B cell (primary cell): ENCODE data around the gene CPEB2. TPM values are rescaled to one million over a fixed set of nuclear protein-coding genes. Genes with fewer than 3 reads are reported as not detected.

ENCODE experiments used
- ATAC-seq: fragments of 200-7000 bp; cut with Tn5 transposase; one replicate; pipeline ENCODE4 v1.10.0; 2021; ENCODE audit warnings: low read depth, mild to moderate bottlenecking, moderate number of reproducible peaks, moderate library complexity
- CTCF ChIA-PET: fragments of 350-600 bp; sonication (Branson Sonifier 250); formaldehyde crosslinking; loops from one replicate; lab custom pipeline; 2021; ENCODE audit warnings: antibody characterized with exemption, inconsistent platforms; lab: Charles Lee
- POLR2A ChIA-PET: fragments of 350-600 bp; sonication (Branson Sonifier 250); formaldehyde crosslinking; loops from one replicate; lab custom pipeline; 2021; ENCODE audit warnings: antibody characterized with exemption; lab: Charles Lee
- DNase-seq: peaks from one replicate; pipeline ENCODE4 v3.0.0; 2013
- H2AFZ ChIP-seq: 2 replicates; pipeline ENCODE4 v1.6.1; 2012; ENCODE audit warnings: mild to moderate bottlenecking, low read depth, low read length; ENCODE audit not compliant: insufficient read depth, poor library complexity, severe bottlenecking
- H3K27ac ChIP-seq, 2 donors: 1 replicate in 1 of 2; 2 replicates in 1 of 2; pipeline ENCODE4 v1.5.1; 2012 to 2013; ENCODE audit warnings: low read length in 2 of 2, mild to moderate bottlenecking in 2 of 2, moderate library complexity in 1 of 2
- H3K27me3 ChIP-seq, 4 experiments: fragments of 200-600 bp in 1 of 4; sonication (generic) in 1 of 4; replicated peaks in 1 of 4; 1 replicate in 2 of 4; 2 replicates in 2 of 4; pipeline versions ENCODE4 v1.6.1 to v1.7.0; 2013 to 2016; ENCODE audit warnings: low read length in 3 of 4, mild to moderate bottlenecking in 2 of 4, mixed read lengths in 1 of 4, moderate library complexity in 1 of 4; ENCODE audit not compliant: insufficient read depth in 4 of 4, control insufficient read depth in 3 of 4; ENCODE audit errors: control extremely low read depth in 1 of 4
- H3K36me3 ChIP-seq, 2 experiments: replicated peaks in 1 of 2; 1 replicate in 1 of 2; 2 replicates in 1 of 2; pipeline versions ENCODE4 v1.6.1 to v1.7.1; 2013; ENCODE audit warnings: low read length in 1 of 2; ENCODE audit not compliant: insufficient read depth in 2 of 2, control insufficient read depth in 1 of 2; ENCODE audit errors: control extremely low read depth in 1 of 2, extremely low read depth in 1 of 2
- H3K4me1 ChIP-seq, 2 donors: fragments of 200-600 bp in 1 of 2; sonication (generic) in 1 of 2; 1 replicate in 1 of 2; 2 replicates in 1 of 2; pipeline versions ENCODE4 v1.5.1 to v1.6.1; 2013 to 2017; ENCODE audit warnings: low read length in 2 of 2; ENCODE audit not compliant: control insufficient read depth in 2 of 2, insufficient read depth in 2 of 2
- H3K4me2 ChIP-seq: replicated peaks from 2 replicates; pipeline ENCODE3; 2012; ENCODE audit warnings: mild to moderate bottlenecking, low read depth, low read length; ENCODE audit not compliant: poor library complexity, severe bottlenecking
- H3K4me3 ChIP-seq, 5 experiments: fragments of 200-600 bp in 1 of 5; sonication (generic) in 1 of 5; 1 replicate in 3 of 5; 2 replicates in 2 of 5; pipeline versions ENCODE4 v1.5.1 to v1.7.0; 2011 to 2016; ENCODE audit warnings: low read length in 4 of 5, mild to moderate bottlenecking in 4 of 5, low read depth in 2 of 5, control low read depth in 1 of 5, moderate library complexity in 1 of 5; ENCODE audit not compliant: insufficient read depth in 1 of 5; ENCODE audit errors: control extremely low read depth in 1 of 5, extremely low read depth in 1 of 5
- H3K79me2 ChIP-seq: fragments of 200-600 bp; sonication (generic); one replicate; pipeline ENCODE4 v1.6.0; 2016; ENCODE audit warnings: low read length; ENCODE audit not compliant: control insufficient read depth, insufficient read depth
- H3K9ac ChIP-seq: fragments of 200-600 bp; sonication (generic); 2 replicates; pipeline ENCODE4 v1.6.1; 2017; ENCODE audit warnings: mild to moderate bottlenecking, low read length, moderate library complexity
- H3K9me3 ChIP-seq, 3 donors: one replicate each; pipeline versions ENCODE4 v1.6.1 to v1.7.1; 2013; ENCODE audit warnings: low read length in 2 of 3; ENCODE audit not compliant: control insufficient read depth in 2 of 3, insufficient read depth in 1 of 3; ENCODE audit errors: control extremely low read depth in 1 of 3
- H4K20me1 ChIP-seq: 2 replicates; pipeline ENCODE4 v1.6.0; 2012; ENCODE audit warnings: mild to moderate bottlenecking, low read length; ENCODE audit not compliant: insufficient read depth, control insufficient read depth, poor library complexity, severe bottlenecking
- H3K27ac Mint-ChIP-seq: one replicate; pipeline ENCODE4 v1.8.0; 2021; ENCODE audit warnings: mixed read lengths
- H3K27me3 Mint-ChIP-seq: one replicate; pipeline ENCODE4 v1.8.0; 2021; ENCODE audit warnings: mixed read lengths
- H3K4me1 Mint-ChIP-seq: one replicate; pipeline ENCODE4 v1.8.0; 2021; ENCODE audit warnings: mixed read lengths
- H3K4me3 Mint-ChIP-seq: one replicate; pipeline ENCODE4 v1.8.0; 2021; ENCODE audit warnings: mixed read lengths
- H3K9me3 Mint-ChIP-seq: one replicate; pipeline ENCODE4 v1.8.0; 2022; ENCODE audit warnings: mixed read lengths; ENCODE audit not compliant: insufficient read depth
- EZH2 ChIP-seq: IDR thresholded peaks from 2 replicates; pipeline ENCODE4 v1.6.1; 2012; ENCODE audit warnings: borderline replicate concordance, low read depth, mild to moderate bottlenecking, moderate library complexity, low read length; ENCODE audit not compliant: insufficient read depth, poor library complexity, severe bottlenecking
- WGBS: methylation state at CpG from one replicate; pipeline ENCODE4 v1.1.5; 2013; ENCODE audit warnings: missing lambda C conversion rate; ENCODE audit not compliant: insufficient coverage; 5-methylcytosine and 5-hydroxymethylcytosine counted together
- intact Hi-C: fragments of 100-400 bp; cut with micrococcal nuclease; formaldehyde crosslinking; loops from one replicate; pipeline ENCODE4 v1.10.0; 2022
- polyA plus RNA-seq: library from polyadenylated mRNA; depleted of rRNA; stranded (reverse); fragments of >200 nt; gene quantifications from 2 replicates; pipeline ENCODE4 v1.2.3, GENCODE V29; 2012
- total RNA-seq, 2 donors: library from RNA; stranded (reverse); fragments of 120-200 nt in 1 of 2; gene quantifications; 1 replicate in 1 of 2; 2 replicates in 1 of 2; pipeline versions ENCODE4 v1.2.3 to v1.2.4, GENCODE V29; 2013 to 2022
- TF ChIP-seq, protein P1 (sequence below): fragments of 200-600 bp; IDR thresholded peaks from one replicate; pipeline ENCODE4 v1.8.0; 2022; ENCODE audit warnings: antibody characterized with exemption, mild to moderate bottlenecking

Gene CPEB2
- total and polyA plus RNA-seq, 2 donors (not counting 1 experiment from before 2014, with no cell fraction given): 3.2 to 18.0 TPM

DNA sequence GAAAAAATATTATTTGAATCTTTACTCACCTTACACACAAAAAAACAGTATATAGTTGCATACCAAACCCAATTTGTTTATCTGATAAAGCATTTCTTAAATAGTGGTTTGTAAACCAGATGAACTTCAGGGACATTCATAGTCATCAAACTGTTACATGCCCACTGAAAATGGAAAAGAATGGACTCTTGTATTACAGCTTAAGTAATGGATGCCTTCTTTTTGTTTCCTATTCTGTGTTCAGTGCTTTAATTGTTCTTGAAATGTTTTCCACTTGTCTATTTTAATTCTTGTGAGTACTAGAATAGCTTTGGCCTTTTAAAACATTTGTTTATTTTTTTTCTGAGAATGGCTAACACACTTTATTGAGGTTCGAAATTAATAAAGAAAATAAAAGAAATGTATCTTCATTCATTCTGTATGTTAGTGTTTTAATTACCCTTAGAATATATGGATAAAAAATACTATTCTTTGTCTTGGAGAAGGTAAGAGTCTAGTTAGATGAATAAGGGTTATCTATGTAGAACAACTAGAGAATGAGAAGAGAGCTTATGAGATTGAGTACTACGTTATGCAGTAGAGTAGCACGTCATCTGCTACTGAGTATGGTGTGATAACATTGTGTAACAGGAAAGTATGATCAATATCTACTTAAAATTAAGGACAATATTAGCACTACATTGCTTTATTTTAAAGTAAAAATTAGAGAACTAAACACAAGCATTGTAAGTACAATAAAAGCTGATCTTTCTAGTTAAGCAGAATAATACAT lies 9.9 kb downstream of the CPEB2 start:
- Histone ChIP-seq H3K4me2 (no peak overlapping the region), H2AFZ (no peak overlapping the region), H3K79me2 (peaks cover 54% of the 10 kb centered on the region), H4K20me1 (peaks cover 4% of the 10 kb centered on the region), H3K9ac (no peak overlapping the region), H3K27ac (no peak overlapping the region), H3K9me3 (no peaks in the 10 kb centered on the region), H3K27me3 (no peaks in the 10 kb centered on the region), H3K4me1 (peaks cover 0 to 5% of the 10 kb centered on the region in 2 donors), H3K4me3 (no peak overlapping the region), H3K36me3 (peaks cover 1 to 24% of the 10 kb centered on the region in 2 experiments)
- Mint-ChIP-seq H3K4me3 (no peak overlapping the region), H3K9me3 (no peaks in the 10 kb centered on the region), H3K27ac (no peak overlapping the region), H3K27me3 (no peaks in the 10 kb centered on the region), H3K4me1 (peaks cover 7% of the 10 kb centered on the region)
- TF ChIP-seq, protein P1, sequence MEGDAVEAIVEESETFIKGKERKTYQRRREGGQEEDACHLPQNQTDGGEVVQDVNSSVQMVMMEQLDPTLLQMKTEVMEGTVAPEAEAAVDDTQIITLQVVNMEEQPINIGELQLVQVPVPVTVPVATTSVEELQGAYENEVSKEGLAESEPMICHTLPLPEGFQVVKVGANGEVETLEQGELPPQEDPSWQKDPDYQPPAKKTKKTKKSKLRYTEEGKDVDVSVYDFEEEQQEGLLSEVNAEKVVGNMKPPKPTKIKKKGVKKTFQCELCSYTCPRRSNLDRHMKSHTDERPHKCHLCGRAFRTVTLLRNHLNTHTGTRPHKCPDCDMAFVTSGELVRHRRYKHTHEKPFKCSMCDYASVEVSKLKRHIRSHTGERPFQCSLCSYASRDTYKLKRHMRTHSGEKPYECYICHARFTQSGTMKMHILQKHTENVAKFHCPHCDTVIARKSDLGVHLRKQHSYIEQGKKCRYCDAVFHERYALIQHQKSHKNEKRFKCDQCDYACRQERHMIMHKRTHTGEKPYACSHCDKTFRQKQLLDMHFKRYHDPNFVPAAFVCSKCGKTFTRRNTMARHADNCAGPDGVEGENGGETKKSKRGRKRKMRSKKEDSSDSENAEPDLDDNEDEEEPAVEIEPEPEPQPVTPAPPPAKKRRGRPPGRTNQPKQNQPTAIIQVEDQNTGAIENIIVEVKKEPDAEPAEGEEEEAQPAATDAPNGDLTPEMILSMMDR: no peak
- no peak for TF ChIP-seq EZH2
- POLR2A ChIA-PET: no interaction called here
- intact Hi-C loops: no loop called here
- WGBS: no CpG with 5 or more reads among the region's 3 CpGs
- ATAC-seq: no peak
- CTCF ChIA-PET: interaction anchor here (0.6 kb wide), 1 partner anchor 1358 kb away, joined by 3 read pairs; no protein-coding TSS in a partner anchor
- DNase-seq: no peak

DNA sequence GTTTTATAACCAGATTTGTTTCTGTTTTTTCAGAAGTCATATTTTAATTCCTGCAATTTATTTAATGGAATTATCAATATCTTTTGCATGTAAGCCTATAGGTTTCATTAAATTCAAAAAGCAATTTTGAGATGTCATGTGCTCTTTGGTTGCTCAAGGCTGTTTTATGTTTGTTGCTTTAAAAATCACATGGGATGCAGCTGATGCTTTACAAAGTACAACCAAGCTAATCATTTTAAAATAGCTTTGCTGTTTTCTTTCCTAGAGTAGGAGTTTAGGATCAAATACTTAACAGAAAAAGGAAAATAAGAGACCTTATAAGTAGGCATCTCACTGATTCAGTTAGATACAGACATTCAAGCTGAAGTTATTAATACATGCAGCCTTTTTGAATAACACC lies 11.3 kb downstream of the CPEB2 start:
- H3K4me2 ChIP-seq: no peak overlapping the region
- ATAC-seq (no peak), DNase-seq (no peak)
- peaks cover 50% of the 10 kb centered on the region for H3K79me2 ChIP-seq
- H3K4me3 ChIP-seq: no peak overlapping the region
- ChIA-PET CTCF (no interaction called here), POLR2A (no interaction called here)
- H3K4me1 ChIP-seq: peaks cover 0 to 5% of the 10 kb centered on the region in 2 donors
- H3K27me3 ChIP-seq: no peaks in the 10 kb centered on the region
- no peaks in the 10 kb centered on the region for H3K9me3 Mint-ChIP-seq
- H3K9me3 ChIP-seq: no peaks in the 10 kb centered on the region
- H4K20me1 ChIP-seq: no peaks in the 10 kb centered on the region
- intact Hi-C loops: no loop called here
- H3K27ac ChIP-seq: no peak overlapping the region
- TF ChIP-seq EZH2: no peak
- TF ChIP-seq, protein P1: no peak
- H3K36me3 ChIP-seq: peaks cover 1 to 21% of the 10 kb centered on the region in 2 experiments
- no peak overlapping the region for H3K4me3 Mint-ChIP-seq
- no peak overlapping the region for H3K27ac Mint-ChIP-seq
- no peak overlapping the region for H2AFZ ChIP-seq
- H3K4me1 Mint-ChIP-seq: peaks cover 5% of the 10 kb centered on the region
- H3K27me3 Mint-ChIP-seq: no peaks in the 10 kb centered on the region
- H3K9ac ChIP-seq: no peak overlapping the region
